Stimulated activated effector memory CD8-positive, alpha-beta T cell treated with anti-CD3 and anti-CD28 coated beads, Interleukin-12 subunit alpha, Interleukin-12 subunit beta, amount 100 ng/mL, for 72 hours (primary cell): ENCODE results near the gene GABRR2.
A peak's percentile ranks its signal among the peaks of the same experiment; 100 is the strongest.

ENCODE experiments used
- ATAC-seq: fragments of 150-1000 bp; cut with Tn5 transposase; 2 replicates; pipeline ENCODE4 v1.10.0; 2021
- DNase-seq, 2 donors: peaks; one replicate each; pipeline ENCODE4 v3.0.0; 2021 to 2022; ENCODE audit warnings: low spot score in 2 of 2
- H3K27ac Mint-ChIP-seq: one replicate; pipeline ENCODE4 v1.8.0; 2022; ENCODE audit warnings: mild to moderate bottlenecking, mixed read lengths
- H3K36me3 Mint-ChIP-seq: one replicate; pipeline ENCODE4 v1.8.0; 2022; ENCODE audit warnings: mild to moderate bottlenecking, mixed read lengths
- H3K4me1 Mint-ChIP-seq: one replicate; pipeline ENCODE4 v1.8.0; 2022; ENCODE audit warnings: mixed read lengths
- H3K4me3 Mint-ChIP-seq: one replicate; pipeline ENCODE4 v1.8.0; 2022; ENCODE audit warnings: mild to moderate bottlenecking, mixed read lengths
- H3K9me3 Mint-ChIP-seq: one replicate; pipeline ENCODE4 v1.8.0; 2022; ENCODE audit warnings: mixed read lengths

GABRR2 gene

DNA sequence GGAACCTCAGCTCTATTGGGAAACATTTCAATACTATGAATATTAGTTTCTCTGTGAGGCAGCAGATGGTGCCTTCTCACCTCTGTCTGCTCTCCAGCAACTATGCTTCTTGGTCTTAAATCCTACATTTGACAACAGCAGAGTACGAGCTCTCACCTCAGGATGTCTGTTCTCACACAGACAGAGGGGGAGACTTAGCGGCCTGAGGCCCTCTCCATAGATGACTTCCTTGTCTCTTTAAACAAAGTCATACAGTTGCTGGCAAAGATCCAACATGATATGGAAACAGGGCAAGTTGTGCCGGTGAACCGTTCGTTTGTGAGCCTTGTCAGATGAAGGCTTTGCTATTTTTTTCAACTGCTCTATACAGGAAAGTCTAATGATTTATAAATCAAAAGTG is 54.3 kb downstream of the GABRR2 start:
- Mint-ChIP-seq H3K4me1 (no peaks in the 10 kb centered on the region), H3K36me3 (no peaks in the 10 kb centered on the region), H3K9me3 (no peaks in the 10 kb centered on the region), H3K4me3 (no peak overlapping the region), H3K27ac (no peak overlapping the region)
- DNase-seq (no peak), ATAC-seq (no peak)

DNA sequence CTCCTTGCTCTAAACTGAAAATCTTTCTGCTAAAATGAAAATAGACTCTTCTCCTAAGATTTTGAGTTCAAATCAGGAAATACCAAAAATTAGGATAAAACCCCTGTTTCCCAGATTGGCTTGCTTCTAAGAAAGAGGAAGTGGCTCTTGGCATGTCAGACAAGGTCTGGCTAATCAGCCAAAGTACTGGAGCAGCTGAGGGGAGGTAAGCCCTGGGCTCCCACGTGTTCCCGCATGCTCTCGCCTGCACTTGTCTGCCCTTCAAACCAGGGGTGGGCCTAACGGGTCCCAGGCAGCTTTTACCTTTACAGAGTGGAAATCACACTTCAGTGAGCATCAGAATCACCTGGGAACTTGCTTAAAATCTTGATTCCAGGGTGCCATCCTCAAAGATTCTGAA is 54.8 kb downstream of the GABRR2 start:
- H3K9me3 Mint-ChIP-seq = no peaks in the 10 kb centered on the region
- no peak overlapping the region for H3K27ac Mint-ChIP-seq
- H3K4me3 Mint-ChIP-seq = no peak overlapping the region
- DNase-seq = no peak
- H3K4me1 Mint-ChIP-seq = no peaks in the 10 kb centered on the region
- no peak for ATAC-seq
- no peaks in the 10 kb centered on the region for H3K36me3 Mint-ChIP-seq

DNA sequence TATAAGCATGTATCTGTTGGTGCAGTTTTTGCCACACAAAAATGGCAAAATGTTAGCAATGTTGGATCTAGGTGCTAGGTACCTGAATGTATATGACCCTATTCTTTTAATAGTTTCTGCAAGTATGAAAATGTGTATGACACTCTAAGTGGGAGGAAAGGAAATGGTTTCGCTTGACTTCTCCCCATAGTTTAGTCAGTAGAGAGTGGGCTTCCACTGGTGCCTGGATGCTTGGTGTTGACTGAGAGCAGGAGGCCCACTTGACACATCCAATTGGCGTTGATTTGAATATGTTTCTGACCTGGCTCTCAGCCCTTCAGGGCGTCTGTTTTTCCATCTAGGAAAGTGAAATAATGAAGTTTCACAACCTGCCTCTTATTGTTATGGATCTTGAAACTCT is 56.2 kb downstream of the GABRR2 start:
- Mint-ChIP-seq H3K4me1 (no peaks in the 10 kb centered on the region), H3K9me3 (no peaks in the 10 kb centered on the region), H3K36me3 (no peaks in the 10 kb centered on the region), H3K27ac (no peak overlapping the region), H3K4me3 (no peak overlapping the region)
- no peak for DNase-seq
- ATAC-seq = no peak

DNA sequence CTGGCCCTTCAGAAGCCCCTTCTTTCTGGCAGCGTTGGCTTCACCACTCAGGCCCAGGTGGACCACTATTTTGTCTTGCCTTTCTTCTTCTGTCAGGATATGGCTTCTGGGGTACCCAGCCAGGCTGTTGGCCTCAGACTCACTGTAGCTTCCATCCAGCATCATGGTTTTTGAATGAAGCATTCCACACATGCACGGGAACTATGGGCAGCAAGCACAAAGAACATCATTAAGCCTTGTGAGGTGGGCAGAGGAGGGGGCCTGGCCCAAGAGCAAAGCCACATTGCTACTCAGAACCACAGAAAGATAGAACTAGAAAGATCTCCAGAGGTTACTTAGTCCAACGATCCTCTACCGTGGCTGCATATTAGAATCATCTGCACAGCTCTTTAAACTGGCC is 57.3 kb downstream of the GABRR2 start:
- no peak overlapping the region for H3K4me3 Mint-ChIP-seq
- no peaks in the 10 kb centered on the region for H3K4me1 Mint-ChIP-seq
- ATAC-seq (no peak), DNase-seq (no peak)
- no peak overlapping the region for H3K27ac Mint-ChIP-seq
- H3K9me3 Mint-ChIP-seq = no peaks in the 10 kb centered on the region
- H3K36me3 Mint-ChIP-seq = no peaks in the 10 kb centered on the region

DNA sequence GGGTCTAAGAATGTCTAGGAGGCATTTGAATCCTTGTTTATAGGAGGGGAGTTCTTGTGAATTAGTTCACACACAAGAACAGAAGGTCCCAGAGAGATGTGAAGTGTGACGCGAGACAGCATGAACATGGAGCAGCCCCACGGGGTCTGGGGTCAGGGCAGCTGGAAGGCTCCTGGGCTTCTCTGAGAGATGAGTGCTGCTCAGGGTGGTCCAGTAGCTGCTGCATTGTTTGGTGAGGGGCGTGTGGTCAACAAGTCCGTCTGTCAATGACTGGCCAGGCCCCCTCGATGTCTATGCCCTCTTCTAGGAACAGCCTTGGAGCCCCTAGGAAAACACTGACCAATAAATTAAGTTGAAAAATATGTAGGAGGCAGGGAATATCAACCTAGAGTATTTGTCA is 57.8 kb downstream of the GABRR2 start:
- Mint-ChIP-seq H3K4me3 (no peak overlapping the region), H3K27ac (no peak overlapping the region), H3K9me3 (no peaks in the 10 kb centered on the region), H3K4me1 (no peaks in the 10 kb centered on the region), H3K36me3 (no peaks in the 10 kb centered on the region)
- no peak for DNase-seq
- peak; percentile 16 for ATAC-seq

DNA sequence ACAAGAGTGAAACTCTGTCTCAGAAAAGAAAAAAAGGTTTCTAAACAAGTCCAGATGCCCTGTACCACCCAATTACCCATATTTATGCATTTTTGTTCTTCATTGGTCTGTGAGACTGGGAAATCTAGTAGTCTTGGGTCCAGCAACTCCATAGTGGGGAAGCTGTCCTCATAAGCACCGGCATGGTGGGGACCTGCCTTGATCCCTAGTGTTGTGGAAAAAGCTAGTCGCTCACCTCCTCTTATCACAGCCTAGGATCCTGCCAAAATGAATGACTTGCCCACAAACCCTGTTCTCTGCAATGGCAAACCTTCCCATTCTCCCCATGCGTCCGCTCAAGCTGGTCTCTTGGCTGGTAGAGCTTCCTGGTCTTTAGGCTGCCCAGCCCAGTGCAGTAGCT is 59.7 kb downstream of the GABRR2 start:
- Mint-ChIP-seq H3K36me3 (no peaks in the 10 kb centered on the region), H3K4me3 (no peak overlapping the region), H3K9me3 (no peaks in the 10 kb centered on the region), H3K27ac (no peak overlapping the region), H3K4me1 (no peaks in the 10 kb centered on the region)
- DNase-seq (no peak), ATAC-seq (no peak)

DNA sequence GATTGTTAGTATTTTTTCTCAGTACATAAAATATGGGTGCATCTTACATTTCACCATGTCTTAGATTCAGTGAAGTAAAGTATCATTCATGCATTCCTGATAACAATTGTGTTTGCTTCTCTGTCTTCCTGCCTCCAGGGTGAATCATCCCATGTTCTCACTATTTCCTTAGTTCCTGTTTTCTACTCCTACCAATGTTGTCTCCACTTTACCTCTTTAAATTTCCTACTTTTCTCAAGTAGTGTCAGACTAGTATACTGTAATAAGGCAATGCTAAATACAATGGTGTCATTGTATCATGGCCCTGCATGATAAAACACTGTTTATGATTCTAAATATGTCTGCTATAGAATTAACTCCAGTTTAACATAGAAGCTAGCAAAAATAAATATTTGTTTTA is 60.5 kb downstream of the GABRR2 start:
- H3K4me1 Mint-ChIP-seq = no peaks in the 10 kb centered on the region
- H3K4me3 Mint-ChIP-seq = no peak overlapping the region
- no peak for DNase-seq
- no peak for ATAC-seq
- H3K36me3 Mint-ChIP-seq = no peaks in the 10 kb centered on the region
- H3K27ac Mint-ChIP-seq = no peak overlapping the region
- H3K9me3 Mint-ChIP-seq = no peaks in the 10 kb centered on the region

DNA sequence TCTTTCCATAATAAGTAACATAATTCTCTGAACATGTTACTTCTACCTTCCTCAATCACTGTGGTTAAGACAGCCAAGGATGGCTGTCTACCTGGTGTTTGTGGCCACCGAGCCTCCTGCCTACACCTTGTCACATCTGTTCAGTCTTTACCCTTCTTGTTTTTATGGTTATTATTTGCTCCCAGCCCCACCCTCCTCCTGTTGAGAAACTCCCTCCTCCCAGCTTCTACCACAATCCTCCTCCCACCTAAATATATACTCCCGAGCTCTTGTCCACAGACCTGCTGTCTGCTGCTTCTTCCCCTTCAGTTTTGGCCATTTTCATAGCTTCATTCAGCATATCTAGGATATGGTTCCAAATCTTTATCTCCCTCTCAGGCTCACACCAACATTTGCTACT is 62.2 kb downstream of the GABRR2 start:
- no peak overlapping the region for H3K4me3 Mint-ChIP-seq
- H3K36me3 Mint-ChIP-seq = no peaks in the 10 kb centered on the region

DNA sequence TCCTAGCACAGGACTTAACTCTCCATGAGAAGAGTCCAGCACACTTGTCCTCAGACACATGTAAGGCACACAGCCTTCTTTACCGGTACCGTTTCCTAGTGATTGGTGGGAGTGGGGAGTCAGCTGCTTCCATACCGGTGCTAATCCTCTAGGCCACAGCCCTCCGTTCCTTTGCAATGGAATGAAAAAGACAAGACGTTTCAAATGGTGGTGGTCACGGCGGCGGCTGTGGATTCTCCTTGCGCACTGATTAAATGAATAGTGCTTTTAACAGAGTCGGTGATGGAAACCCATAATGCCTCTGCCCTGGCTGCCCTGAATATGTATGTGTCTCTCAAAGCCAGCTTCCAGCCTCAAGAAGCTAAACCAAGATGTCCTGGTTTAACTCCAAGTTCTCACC is 63.1 kb downstream of the GABRR2 start:
- Mint-ChIP-seq H3K4me1 (no peaks in the 10 kb centered on the region), H3K9me3 (no peaks in the 10 kb centered on the region), H3K36me3 (no peaks in the 10 kb centered on the region), H3K27ac (no peak overlapping the region), H3K4me3 (no peak overlapping the region)
- DNase-seq = no peak
- no peak for ATAC-seq

More for the DNA sequence above, 62.2 kb downstream of the GABRR2 start:
- H3K9me3 Mint-ChIP-seq = no peaks in the 10 kb centered on the region
- no peaks in the 10 kb centered on the region for H3K4me1 Mint-ChIP-seq
- no peak for DNase-seq
- no peak overlapping the region for H3K27ac Mint-ChIP-seq
- ATAC-seq = no peak

DNA sequence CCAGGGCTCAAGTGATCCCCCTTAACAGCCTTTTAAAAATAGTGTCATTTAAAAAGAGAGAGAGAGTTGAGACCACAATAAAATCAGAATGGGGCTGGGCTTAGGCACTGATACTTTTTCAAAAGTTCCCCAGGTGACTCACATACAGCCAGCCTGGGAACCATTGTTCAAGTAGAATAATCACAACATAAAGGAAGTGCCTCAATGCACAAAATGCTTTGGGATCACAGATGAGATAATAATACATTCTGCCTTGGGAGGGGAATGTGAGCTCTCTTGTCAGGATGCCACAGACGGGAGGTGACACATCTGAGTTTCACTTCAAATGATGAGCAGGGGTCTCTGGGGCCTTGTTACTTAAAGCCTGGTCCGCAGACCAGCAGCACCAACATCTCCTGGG is 63.9 kb downstream of the GABRR2 start:
- ATAC-seq = no peak
- Mint-ChIP-seq H3K9me3 (no peaks in the 10 kb centered on the region), H3K4me3 (no peak overlapping the region), H3K27ac (no peak overlapping the region), H3K4me1 (no peaks in the 10 kb centered on the region), H3K36me3 (no peaks in the 10 kb centered on the region)
- DNase-seq = no peak

DNA sequence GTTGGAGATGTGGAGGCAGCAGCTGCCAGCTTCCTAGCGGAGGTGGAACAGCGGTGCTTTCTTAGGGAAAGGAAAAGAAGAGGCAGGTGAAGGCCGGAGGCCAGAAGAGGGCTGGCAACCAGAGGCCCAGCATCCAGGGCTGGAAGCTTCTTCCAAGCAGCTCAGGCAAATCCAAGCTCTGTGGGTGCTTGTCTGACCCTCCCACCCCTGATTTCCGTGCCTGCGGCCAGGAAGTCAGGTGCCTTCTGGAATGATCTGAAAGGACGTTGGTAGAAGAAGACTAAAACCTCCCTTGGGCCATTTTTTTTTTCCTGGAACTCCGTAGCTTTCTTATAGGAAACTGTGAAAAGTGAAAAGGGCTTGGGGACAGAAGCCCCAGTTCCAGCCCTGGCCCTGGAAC is 64.9 kb downstream of the GABRR2 start:
- Mint-ChIP-seq H3K4me3 (no peak overlapping the region), H3K27ac (no peak overlapping the region), H3K4me1 (no peaks in the 10 kb centered on the region), H3K9me3 (no peaks in the 10 kb centered on the region), H3K36me3 (no peaks in the 10 kb centered on the region)
- no peak for ATAC-seq
- no peak for DNase-seq

DNA sequence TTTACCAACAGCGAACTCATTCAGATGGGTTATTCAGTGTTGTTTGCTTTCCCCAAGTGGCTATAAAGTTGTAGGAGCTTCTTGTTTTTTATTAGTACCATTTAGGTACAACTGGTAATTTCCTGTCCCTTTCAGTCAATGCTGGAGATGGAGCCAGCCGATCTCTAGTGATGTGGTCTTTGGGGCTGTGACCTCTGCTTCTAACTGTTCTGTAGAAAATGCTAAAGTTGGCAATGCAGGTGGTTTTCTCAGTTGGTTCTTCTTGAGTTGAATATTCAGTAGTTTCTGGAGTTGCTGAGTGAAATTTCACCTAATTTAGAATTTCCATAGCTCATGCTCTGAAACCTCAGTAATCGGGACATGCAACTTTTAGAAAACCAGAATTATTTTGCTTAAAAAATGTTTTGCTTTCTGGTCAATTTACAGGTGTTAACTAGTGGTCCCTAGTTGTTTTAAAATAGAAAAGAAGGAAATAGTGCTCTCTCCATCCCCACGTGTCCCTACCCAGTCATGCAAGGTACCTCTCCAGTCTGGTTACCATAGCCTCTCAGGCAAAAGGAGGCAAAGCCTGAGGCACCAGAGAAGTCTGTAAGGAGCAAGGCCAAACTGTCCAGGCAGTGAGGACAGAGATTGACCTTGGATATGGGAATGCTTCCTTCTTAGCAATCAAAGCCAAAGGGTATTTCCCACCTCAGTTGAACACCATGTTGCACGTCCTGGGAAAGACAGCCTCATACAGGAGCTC is 70.7 kb downstream of the GABRR2 start:
- no peak overlapping the region for H3K27ac Mint-ChIP-seq
- ATAC-seq (no peak), DNase-seq (peak in 1 of 2 donors; percentile 28)
- H3K9me3 Mint-ChIP-seq = no peaks in the 10 kb centered on the region
- H3K36me3 Mint-ChIP-seq = no peaks in the 10 kb centered on the region
- H3K4me3 Mint-ChIP-seq = no peak overlapping the region
- peaks cover 7% of the 10 kb centered on the region for H3K4me1 Mint-ChIP-seq

DNA sequence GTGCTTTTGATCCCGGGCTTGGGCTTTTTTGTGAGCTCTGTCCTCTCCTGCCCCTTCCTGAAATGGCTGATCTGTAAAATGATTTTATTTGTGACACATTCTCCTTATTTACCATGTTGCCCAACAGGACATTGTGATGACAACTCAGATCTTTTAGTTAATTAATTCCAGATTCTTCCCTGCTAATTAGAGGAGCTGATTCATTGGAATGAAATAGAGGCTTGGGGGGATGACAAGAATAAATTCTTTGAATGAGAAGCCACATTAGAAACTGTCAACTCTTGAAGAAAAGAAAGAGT is 71.8 kb downstream of the GABRR2 start:
- DNase-seq = no peak
- Mint-ChIP-seq H3K4me1 (peaks cover 12% of the 10 kb centered on the region), H3K27ac (no peak overlapping the region), H3K4me3 (no peak overlapping the region), H3K9me3 (no peaks in the 10 kb centered on the region), H3K36me3 (no peaks in the 10 kb centered on the region)
- ATAC-seq = no peak

DNA sequence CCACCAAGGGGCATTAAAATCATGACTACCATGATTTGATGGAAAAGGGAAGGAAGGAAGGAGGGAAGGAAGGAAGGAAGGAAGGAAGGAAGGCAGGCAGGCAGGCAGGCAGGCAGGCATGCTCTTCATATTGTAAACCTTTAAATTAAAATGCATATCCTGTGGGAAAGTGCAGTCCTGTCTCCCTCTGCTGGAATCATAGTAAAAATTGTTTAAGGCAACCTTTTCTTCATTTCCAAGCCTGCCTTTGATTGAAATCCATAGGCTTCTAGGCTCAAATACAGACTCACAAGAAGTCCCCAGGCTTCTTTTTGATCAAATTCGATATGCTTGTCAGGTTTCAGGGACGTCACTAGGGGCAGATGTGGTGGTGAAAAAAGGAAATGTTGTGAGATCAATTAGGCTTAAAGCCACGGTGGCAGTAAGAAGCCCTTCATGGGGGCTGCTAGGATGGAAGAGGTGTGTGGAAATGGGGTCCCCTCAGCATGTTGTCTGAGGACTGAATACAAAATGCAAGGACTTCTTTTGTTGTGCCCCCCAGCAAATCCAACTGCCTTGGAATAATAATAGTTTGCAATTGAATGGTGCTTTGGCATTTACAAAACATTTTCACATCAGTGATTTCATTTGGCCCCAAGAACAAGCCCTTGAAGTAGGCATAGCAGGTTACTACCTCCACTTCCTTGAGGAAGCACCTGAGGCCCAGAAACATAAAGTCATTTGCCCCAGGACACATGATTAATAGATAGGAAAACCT is 72.3 kb downstream of the GABRR2 start:
- no peak for ATAC-seq
- no peak overlapping the region for H3K4me3 Mint-ChIP-seq
- H3K36me3 Mint-ChIP-seq = no peaks in the 10 kb centered on the region
- peak in 1 of 2 donors; percentile 46 for DNase-seq
- H3K9me3 Mint-ChIP-seq = no peaks in the 10 kb centered on the region
- H3K27ac Mint-ChIP-seq = no peak overlapping the region
- H3K4me1 Mint-ChIP-seq = peaks cover 12% of the 10 kb centered on the region

DNA sequence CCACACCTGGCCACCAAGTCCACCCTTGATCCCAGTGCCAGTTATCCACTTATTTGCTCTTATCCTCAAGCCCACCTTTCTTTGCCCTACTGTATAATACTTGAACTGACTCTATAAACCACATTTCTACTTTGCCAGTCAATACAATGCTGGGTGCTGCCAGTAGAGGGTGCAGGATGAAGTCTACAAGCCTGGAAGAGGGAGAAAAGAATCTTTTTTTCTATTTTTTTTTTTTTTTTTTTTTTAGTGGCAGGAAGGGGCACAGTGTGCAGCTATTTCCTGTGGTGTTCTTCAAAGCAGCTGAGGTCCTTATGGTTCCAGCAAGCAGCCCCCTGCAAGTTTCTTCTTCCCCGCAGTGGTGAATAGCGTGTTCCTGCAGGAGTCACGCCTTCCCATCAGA is 75.8 kb downstream of the GABRR2 start:
- Mint-ChIP-seq H3K36me3 (no peaks in the 10 kb centered on the region), H3K4me1 (peaks cover 12% of the 10 kb centered on the region), H3K9me3 (no peaks in the 10 kb centered on the region), H3K4me3 (no peak overlapping the region), H3K27ac (no peak overlapping the region)
- ATAC-seq = peak; percentile 59
- DNase-seq = peak in 1 of 2 donors; percentile 54

DNA sequence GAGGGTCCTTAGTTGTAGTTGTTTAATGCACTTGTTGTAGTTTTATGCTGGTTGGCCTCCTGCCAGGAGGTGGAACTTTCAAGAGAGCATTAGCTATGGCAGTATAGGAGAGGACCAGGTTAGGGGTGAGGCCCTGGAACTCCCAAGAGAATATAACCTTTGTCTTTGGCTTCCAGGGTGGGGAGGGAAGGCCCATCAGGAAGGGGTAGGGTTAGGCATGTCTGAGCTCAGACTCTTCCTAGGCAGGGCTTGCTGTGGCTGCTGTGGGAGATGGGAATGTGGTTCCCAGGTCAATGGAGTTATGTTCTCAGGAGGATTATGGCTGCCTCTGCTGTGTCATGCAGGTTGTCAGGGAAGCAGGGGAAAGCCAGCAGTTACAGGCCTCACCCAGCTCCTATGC is 77.9 kb downstream of the GABRR2 start:
- Mint-ChIP-seq H3K9me3 (no peaks in the 10 kb centered on the region), H3K4me1 (peaks cover 20% of the 10 kb centered on the region)

More for the DNA sequence above, 77.9 kb downstream of the GABRR2 start:
- no peak overlapping the region for H3K27ac Mint-ChIP-seq
- no peaks in the 10 kb centered on the region for H3K36me3 Mint-ChIP-seq
- ATAC-seq (no peak), DNase-seq (no peak)
- H3K4me3 Mint-ChIP-seq = no peak overlapping the region
